Measurements from ENCODE around the gene PPP1R9A. TPM values are rescaled to one million over a fixed set of nuclear protein-coding genes. Genes with fewer than 3 reads are reported as not detected.
"Not testable (repeated sequence)": the region's sequence is repeated elsewhere in the genome, so short reads cannot be mapped to it uniquely, and the experiment has no call there.

The PPP1R9A gene
- total RNA-seq, 1 donor from 2014 or later, result 30.6 TPM

DNA sequence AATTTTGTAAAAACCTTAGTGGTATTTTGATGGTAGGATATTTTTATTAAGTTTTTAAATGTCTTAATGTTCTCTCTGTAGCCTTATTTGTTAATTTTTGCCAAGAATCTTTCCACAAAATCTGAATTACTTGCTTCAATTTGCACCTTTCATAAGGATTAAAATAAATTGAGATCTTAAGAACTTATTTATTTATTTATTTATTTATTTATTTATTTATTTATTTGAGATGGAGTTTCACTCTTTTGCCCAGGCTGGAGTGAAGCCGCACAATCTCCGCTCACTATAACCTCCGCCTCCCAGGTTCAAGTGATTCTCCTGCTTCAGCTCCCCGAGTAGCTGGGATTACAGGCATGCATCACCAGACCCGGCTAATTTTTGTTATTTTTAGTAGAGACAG is 98.6 kb downstream of the PPP1R9A start:
- no peak overlapping the region for H3K27ac ChIP-seq
- H3K4me3 ChIP-seq, result no peak overlapping the region
- intact Hi-C loops (cut with DNase I), result no loop called here
- H3K4me1 ChIP-seq, result no peaks in the 10 kb centered on the region
- TF ChIP-seq, protein P1, sequence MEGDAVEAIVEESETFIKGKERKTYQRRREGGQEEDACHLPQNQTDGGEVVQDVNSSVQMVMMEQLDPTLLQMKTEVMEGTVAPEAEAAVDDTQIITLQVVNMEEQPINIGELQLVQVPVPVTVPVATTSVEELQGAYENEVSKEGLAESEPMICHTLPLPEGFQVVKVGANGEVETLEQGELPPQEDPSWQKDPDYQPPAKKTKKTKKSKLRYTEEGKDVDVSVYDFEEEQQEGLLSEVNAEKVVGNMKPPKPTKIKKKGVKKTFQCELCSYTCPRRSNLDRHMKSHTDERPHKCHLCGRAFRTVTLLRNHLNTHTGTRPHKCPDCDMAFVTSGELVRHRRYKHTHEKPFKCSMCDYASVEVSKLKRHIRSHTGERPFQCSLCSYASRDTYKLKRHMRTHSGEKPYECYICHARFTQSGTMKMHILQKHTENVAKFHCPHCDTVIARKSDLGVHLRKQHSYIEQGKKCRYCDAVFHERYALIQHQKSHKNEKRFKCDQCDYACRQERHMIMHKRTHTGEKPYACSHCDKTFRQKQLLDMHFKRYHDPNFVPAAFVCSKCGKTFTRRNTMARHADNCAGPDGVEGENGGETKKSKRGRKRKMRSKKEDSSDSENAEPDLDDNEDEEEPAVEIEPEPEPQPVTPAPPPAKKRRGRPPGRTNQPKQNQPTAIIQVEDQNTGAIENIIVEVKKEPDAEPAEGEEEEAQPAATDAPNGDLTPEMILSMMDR (IDR thresholded peaks at IDR 0.05), result no peak
- H3K27me3 ChIP-seq, result no peaks in the 10 kb centered on the region
- DNase-seq, result no peak
- no peaks in the 10 kb centered on the region for H3K9me3 ChIP-seq
- ATAC-seq, result no peak
- no peaks in the 10 kb centered on the region for H3K36me3 ChIP-seq

DNA sequence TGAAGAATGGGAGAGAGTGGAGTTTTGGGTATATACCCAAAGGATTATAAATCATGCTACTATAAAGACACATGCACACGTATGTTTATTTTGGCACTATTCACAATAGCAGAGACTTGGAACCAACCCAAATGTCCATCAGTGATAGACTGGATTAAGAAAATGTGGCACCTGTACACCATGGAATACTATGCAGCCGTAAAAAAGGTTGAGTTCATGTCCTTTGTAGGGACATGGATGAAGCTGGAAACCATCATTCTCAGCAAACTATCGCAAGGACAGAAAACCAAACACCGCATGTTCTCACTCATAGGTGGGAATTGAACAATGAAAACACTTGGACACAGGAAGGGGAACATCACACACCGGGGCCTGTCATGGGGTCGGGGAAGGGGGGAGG is 101.4 kb downstream of the PPP1R9A start:
- ATAC-seq; H3K9me3 ChIP-seq; H3K4me1 ChIP-seq; intact Hi-C loops (cut with DNase I); H3K27me3 ChIP-seq; H3K36me3 ChIP-seq; H3K4me3 ChIP-seq; DNase-seq; H3K27ac ChIP-seq: not testable (repeated sequence)

DNA sequence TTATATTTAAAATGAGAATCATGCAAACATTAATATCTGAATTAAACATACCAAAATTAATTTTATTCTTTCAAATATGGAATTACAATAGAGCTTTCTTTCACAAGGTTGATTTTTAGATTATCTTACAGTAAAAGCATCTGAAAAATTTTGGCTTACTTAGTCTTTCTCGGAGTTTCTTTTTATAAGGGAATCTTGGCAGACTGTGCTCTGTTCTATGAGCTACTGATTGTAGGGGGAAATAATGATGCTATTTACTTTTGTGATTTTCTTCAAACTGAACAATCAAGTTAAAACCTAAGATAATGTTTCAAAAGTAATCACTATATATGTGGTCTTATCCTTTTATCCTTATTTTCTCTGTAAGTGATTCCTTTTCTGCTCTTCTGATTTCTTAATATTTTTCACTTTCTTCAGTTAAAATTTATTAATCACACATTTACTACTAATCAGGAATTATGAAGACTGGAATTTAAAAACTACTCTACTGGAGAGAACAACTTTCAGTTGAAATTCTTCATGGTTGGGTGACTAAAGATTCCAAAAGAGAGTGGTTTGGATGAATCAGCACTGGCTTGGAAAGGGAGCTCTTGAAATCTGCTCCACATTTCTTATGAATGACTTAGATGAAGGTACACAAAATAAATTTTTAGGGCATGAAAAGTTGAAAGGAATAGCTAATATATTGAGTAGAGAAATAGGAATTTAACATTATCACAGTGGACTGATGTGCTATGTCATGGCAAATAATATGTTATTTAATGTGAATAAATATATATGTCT is 103.9 kb downstream of the PPP1R9A start:
- H3K9me3 ChIP-seq, result no peaks in the 10 kb centered on the region
- intact Hi-C loops (cut with DNase I), result no loop called here
- no peak for ATAC-seq

DNA sequence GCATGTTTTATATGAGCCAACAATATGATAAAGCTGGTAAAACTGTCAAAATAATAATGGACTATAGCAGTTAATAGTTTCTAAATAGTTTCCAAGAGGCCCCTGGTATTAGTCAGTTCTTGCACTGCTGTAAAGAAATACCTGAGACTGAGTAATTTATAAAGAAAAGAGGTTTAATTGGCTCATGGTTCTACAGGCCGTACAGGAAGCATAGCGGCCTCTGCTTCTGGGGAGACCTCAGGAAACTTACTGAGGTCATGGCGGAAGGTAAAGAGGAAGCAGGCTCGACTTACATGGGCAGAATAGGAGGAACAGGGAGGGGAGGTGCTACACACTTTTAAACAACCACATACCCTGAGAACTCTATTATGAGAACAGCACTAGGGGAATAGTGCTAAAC is 104.6 kb downstream of the PPP1R9A start:
- DNase-seq (no peak), ATAC-seq (no peak)
- intact Hi-C loops (cut with DNase I), result no loop called here
- no peak overlapping the region for H3K4me3 ChIP-seq
- H3K9me3 ChIP-seq, result no peaks in the 10 kb centered on the region
- no peaks in the 10 kb centered on the region for H3K4me1 ChIP-seq
- no peaks in the 10 kb centered on the region for H3K36me3 ChIP-seq
- no peak overlapping the region for H3K27ac ChIP-seq
- TF ChIP-seq, protein P1 (IDR thresholded peaks at IDR 0.05), result no peak
- no peaks in the 10 kb centered on the region for H3K27me3 ChIP-seq

More for the DNA sequence above, 103.9 kb downstream of the PPP1R9A start:
- H3K27ac ChIP-seq, result no peak overlapping the region
- TF ChIP-seq, protein P1 (IDR thresholded peaks at IDR 0.05), result no peak
- H3K27me3 ChIP-seq, result no peaks in the 10 kb centered on the region
- H3K4me1 ChIP-seq, result no peaks in the 10 kb centered on the region
- DNase-seq, result no peak
- H3K36me3 ChIP-seq, result no peaks in the 10 kb centered on the region
- H3K4me3 ChIP-seq, result no peak overlapping the region

DNA sequence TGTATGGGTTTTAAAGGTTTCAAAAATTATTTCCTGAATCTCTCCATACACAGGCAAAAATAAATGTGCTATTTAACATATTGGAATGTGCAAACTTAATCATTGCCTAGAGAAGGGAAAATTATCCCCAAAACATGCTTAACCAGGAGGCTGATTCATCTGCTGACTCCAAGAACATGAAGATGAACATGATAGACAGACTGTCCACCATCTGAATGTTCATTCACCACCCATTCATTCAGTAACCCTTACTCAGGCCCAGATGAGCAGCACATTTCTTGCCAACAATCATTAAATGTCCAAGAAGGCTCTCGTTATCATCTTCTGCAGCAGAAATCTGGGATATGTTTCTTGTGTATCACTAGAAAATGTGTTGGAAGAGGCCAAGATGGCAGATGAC is 110.6 kb downstream of the PPP1R9A start:
- H3K27me3 ChIP-seq, result no peaks in the 10 kb centered on the region
- TF ChIP-seq, protein P1 (IDR thresholded peaks at IDR 0.05), result no peak
- H3K4me1 ChIP-seq, result no peaks in the 10 kb centered on the region
- no peaks in the 10 kb centered on the region for H3K9me3 ChIP-seq
- no peaks in the 10 kb centered on the region for H3K36me3 ChIP-seq
- intact Hi-C loops (cut with DNase I), result no loop called here
- no peak for DNase-seq
- H3K4me3 ChIP-seq, result no peak overlapping the region
- no peak for ATAC-seq
- H3K27ac ChIP-seq, result no peak overlapping the region

DNA sequence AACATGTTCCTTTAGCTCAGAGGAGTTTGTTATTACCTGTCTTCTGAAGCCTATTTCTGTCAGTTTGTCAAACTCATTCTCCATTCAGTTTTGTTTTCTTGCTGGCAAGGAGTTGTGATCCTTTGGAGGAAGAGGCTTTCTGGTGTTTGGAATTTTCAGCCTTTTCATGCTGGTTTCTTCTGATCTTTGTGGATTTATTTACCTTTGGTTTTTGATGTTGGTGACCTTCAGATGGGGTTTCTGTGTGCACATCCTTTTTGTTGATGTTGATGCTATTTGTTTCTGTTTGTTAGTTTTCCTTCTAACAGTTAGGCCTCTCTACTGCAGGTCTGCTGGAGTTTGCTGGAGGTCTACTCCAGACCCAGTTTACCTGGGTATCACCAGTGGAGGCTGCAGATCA is 118.6 kb downstream of the PPP1R9A start:
- no peaks in the 10 kb centered on the region for H3K36me3 ChIP-seq
- H3K27ac ChIP-seq, result no peak overlapping the region
- no peaks in the 10 kb centered on the region for H3K4me1 ChIP-seq
- intact Hi-C loops (cut with DNase I), result no loop called here
- peaks cover 5% of the 10 kb centered on the region for H3K9me3 ChIP-seq
- no peak overlapping the region for H3K4me3 ChIP-seq
- no peak for ATAC-seq
- no peaks in the 10 kb centered on the region for H3K27me3 ChIP-seq
- TF ChIP-seq, protein P1 (IDR thresholded peaks at IDR 0.05), result no peak
- no peak for DNase-seq
